GM19193 (cell line): Measurements from ENCODE around the gene TBC1D5.

Experiments
- POLR2A ChIP-seq: IDR thresholded peaks from 4 replicates; pipeline ENCODE4 v1.6.1; 2011; ENCODE audit not compliant: insufficient read depth, insufficient read length; ENCODE audit errors: extremely low read depth

Gene TBC1D5

DNA sequence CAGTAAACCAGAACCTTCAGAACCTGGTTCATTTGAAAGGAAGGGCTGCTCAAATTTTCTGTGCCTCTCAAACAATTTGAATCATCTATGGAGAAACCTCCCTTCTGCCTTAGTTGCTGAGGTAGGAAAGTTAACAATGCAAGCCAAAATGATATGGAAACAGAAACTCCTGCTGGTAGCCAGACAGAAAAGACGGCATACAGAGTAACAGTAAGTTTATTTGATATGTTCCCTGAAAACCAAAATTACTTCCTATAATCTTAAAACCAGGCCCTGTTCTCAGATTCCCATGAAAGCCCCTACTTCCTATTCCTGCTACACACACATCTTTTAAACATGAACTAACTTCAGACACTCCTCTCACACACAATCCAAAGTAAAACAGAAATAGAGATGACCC is 86.2 kb downstream of the TBC1D5 start:
- TF ChIP-seq POLR2A = no peak

DNA sequence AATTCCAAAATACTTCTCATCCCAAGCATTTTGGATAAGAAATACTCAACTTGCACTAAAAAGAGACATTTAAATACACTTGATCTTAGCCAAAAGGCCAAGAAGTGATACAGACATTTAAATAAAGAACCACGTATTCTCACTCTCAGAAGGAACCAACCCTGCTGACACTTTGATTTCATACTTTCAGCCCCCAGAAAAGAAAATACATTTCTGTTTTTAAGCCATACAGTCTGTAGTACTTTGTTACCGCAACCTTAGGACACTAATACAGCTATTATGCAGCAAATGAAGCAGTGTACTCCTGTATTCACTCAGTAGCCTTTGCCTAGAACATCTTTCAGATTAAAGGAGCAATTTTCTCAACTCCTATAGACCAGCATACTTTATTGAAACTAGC is 86.7 kb downstream of the TBC1D5 start:
- TF ChIP-seq POLR2A = no peak

DNA sequence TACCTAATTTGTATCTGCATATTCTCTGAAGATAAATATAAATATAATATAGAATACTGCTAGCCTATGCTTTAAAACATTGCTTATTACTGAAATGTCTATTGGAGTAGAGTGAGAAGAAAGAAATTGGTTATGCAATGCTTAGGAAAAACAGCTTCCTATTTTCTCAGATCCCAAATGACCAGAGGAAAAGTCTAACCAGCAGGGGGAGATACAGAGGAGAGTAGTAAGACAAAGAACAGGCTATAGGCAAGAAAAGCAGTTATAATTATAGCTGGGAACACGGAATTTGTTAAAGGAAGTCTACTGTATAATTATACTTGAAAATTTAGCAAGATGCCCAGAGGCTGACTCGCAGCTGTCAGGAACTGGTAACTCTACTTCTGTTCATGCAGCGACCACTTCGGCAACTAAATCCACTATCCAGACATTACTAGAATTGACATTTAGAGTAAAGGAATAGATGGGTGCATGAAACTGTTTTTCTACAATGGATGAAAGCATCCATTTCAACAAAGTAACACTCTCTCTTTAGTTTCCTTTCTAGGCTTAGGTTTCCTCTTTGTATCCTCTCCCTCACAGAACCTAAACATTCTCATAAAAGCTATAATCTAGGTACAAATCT is 97.2 kb downstream of the TBC1D5 start:
- TF ChIP-seq POLR2A = no peak

DNA sequence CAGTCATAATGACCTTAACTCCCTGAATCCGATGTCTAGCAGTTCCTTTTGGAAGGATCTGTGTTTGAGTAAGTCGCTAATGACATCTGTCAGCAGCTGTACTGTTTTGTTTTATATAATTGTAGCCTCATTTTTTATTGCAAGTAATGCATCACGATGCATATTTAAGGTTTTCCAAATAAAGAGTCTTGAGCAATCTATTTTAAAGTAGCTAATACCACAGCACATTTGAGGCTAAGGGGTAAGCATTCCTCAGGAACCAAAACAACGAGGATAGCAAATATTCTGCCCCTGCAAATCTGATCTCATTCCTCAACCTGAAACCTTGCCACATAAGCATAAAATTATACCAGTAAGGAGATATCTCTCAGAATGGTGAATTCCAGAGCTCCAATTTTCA is 98.7 kb downstream of the TBC1D5 start:
- TF ChIP-seq POLR2A = no peak

DNA sequence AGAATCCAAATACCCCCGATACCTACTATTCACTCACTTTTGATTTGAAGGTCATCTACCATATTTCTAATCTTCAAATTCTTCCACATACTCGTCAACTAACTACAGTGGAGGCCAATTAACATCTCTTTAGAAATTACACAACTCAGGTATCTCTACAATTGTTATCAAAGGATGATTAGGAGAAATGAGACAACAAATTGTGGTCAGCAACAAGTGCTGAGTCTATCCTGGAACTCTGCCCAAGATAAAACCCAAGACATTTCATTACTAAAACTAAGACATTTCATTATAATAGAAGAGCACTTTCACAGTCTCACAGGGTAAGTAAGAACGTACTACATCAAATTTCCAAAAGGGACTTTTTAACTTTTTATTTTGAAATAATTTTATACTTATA is 100.0 kb downstream of the TBC1D5 start:
- no peak for TF ChIP-seq POLR2A

DNA sequence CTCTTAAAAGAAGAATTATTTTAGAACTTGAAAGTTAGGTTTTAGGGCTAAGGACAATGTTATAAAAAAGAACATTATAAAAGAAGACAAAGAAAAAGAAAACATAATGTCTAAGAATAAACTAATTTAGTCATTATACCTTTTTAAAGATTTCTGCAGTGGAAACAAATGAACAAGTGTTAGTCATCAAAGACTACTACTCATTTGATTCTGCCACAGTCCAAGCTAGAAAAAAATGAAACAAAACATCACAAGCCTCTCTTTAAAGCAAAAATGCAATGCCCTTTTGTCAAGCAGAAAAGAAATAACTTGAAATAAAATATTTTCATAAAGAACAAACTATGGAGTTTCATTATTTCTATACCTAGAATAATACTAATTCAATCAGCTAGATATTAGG is 102.0 kb downstream of the TBC1D5 start:
- TF ChIP-seq POLR2A = no peak

DNA sequence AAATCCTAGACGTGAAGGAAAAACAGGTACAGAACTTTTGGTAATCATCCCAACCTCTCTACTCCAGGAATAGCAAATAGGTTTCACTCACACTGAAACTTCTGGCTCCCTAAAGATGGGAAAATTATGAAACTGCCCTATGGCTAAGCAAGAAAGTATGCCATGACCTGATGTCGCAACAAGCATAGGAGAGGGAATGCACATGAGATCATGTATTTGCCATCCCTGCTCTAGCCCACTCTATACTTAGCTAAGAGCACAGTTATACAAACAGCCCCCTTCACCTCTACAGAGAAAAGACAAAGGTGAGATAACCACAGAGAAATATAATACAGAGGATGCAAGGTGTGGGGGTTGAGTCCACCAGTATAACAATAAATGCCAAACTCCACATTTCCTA is 102.7 kb downstream of the TBC1D5 start:
- TF ChIP-seq POLR2A = no peak

DNA sequence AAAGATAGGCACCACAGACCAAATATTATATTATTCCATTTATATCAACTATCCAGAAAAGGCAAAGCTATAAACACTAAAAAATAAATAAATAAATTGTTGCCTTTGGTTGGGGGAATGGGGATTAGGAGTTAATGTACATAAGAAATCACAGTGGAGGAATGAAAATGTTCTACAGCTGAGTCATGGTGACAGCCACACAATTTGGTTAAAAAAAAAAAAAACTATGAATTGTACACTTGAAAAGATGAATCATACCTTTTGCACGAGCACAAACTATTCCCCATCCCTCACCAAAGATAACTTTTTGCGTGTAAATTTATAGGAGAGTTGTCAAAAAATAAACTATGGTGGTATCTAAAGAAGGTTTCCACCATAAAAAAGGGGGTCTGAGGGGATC is 103.2 kb downstream of the TBC1D5 start:
- TF ChIP-seq POLR2A = no peak

DNA sequence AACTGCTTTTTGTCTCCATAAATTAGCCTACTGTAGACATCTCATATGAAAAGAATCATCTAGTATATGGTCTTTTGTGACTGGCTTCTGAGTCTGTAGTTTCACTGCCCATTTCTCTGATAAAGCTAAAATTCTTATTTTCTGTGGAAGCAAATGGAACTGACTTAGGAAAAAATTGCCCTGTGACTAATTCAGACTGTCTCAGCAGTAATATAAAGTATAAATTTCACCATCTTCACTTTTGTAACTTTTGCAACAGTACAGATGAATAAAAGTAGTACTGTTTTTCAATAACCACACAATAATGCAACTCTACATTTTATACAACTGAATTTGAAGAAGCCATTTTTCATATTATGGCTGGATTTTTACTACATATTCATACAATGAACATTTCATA is 104.1 kb downstream of the TBC1D5 start:
- no peak for TF ChIP-seq POLR2A

DNA sequence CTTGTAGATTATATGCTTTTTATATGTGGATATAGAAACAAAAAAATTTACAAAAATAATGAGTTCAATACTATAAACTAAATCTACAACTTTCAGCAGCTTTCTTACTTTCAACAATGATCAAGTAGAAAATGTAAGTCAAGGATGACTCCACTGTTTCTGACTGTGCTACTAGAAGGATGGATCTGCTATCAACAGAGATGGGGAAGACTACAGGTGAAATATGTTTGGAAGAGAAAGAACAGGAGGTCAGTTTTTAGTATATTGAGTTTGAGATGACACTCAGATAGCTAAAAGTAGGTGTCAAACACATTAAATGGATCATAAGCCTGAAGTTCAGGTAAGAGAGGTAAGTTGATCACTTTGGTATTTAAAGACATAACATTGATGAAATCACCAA is 107.5 kb downstream of the TBC1D5 start:
- no peak for TF ChIP-seq POLR2A

DNA sequence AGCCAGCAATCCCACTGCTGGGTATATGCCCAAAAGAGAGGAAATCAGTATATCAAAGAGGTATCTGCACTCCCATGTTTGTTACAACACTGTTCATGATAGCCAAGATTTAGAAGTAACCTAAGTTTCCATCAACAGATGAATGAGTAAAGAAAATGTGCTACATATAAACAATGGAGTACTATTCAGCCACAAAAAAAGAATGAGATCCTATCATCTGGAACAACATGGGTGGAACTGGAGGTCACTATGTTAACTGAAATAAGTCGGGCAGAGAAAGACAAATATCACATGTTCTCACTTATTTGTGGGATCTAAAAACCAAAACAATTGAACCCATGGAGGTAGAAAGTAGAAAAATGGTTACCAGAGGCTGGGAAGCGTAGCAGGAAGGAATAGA is 108.2 kb downstream of the TBC1D5 start:
- TF ChIP-seq POLR2A = no peak

DNA sequence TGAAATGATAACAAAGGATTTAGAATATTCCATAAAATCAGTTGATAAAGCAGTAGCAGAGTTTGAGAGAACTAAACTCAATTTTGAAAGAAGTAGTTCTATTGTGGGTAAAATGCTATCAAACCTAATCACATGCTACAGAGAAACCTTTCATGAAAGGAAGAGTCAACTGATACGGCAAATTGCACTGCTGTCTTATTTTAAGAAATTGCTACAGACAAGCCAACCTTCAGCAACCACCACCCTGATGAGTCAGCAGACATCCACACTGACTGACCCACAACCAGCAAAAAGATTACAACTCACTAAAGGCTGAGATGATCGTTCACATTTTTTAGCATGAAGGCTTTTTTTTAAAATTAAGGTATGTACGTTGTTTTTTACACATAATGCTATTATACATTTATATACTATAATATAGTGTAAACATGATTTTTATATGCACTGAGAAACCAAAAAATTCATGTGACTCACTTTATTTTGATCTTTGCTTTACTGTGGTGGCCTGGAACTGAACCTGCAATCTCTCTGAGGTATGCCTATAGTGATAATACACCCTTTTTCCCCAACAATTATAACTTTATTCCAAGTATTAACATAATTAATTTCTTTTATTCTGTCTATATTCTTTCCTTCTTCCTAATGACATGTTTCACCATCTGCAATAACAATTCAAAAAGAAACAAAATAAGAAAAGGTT is 109.9 kb downstream of the TBC1D5 start:
- no peak for TF ChIP-seq POLR2A

DNA sequence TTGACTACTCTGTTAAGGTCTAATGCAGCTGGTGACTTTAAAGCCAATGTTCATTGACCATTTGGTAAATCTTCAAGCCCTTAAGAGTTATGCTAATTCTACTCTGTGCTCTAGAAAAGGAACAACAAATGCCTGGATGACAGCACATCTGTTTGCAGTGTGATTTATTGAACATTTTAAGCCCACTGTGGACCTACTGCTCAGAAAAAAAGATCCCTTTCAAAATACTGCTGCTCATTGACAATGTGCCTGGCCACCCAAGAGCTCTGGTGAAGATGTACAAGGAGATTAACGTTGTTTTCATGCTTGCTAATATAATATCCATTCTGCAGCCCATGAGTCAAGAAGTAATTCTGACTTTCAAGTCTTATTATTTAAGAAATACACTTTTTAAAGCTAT is 110.8 kb downstream of the TBC1D5 start:
- no peak for TF ChIP-seq POLR2A

DNA sequence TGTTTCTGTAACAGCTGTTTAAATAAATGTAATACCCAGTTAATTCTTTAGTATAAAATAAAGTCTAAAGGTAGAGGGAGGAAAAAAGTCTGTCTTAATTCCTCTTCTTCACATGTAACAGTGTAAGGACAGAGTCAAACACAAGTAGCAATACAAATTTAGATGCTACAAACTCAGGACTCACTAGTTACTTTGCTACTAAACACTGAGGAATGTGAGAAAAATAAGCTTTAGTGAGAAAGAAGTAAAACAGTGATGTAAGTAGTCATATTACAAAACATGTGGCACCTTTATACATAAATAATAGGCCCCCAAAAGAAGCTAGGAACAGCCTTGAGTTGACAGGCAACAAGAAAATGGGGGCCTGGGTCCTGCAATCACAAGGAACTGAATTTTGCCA is 113.0 kb downstream of the TBC1D5 start:
- no peak for TF ChIP-seq POLR2A

DNA sequence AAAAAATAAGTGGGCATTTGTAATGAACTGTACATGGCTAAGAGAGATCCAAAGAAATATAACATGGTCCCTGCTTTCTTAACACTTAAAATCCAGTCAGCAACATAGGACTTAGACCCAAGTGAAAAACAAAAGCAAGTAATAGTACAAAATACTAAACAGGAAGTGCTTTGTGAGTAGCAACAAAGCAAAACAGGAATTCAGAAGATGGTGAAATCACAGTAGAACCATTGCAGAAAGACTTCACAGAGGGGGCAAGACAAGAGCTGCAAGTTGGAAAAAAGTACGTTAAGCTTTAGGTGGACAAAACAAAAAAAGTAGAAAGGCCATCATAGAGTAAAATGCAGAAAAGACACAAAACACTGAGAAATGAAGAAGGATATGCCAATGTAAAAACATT is 116.0 kb downstream of the TBC1D5 start:
- TF ChIP-seq POLR2A = no peak

DNA sequence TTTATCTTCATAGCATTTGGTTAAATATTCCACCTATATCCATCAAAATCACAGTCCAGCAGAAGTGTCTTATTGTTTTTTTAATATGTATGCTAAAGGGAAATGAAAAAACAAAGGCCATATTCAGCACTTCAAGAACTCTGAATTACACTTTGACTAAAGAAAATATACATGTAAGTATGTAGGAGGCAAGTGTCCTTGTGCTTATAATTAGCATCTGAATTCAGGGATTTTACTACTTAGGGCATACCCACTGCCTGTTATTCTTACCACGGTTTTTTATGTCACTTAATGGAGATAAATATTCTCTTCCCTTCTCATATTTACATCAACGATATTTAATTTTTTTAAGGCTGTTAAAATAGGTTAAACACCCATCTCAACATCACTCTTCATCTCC is 117.3 kb downstream of the TBC1D5 start:
- TF ChIP-seq POLR2A = no peak

DNA sequence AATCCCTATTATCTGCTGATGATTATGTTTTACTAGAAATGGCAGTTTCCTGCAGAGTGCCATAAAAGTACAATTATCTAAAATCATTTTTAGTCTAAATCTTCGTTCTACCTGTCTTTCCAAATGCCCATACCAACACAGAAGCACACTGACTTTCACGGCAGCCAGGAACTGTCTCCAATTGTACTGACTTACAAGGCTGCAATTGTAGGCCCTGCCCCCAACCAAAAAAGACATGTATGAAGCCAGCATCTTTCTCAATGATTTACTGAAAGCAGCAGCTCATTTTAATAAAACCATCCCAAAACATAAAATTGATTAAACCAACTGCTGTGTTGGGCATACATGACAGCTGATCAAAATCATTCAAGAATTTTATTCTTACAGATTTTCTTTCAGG is 119.0 kb downstream of the TBC1D5 start:
- no peak for TF ChIP-seq POLR2A
